Endothelial cell of umbilical vein (primary cell): ENCODE measurements around the gene CTU1.

Experiments used
- CTCF ChIP-seq, 2 donors: IDR thresholded peaks; 1 replicate in 1 of 2; 2 replicates in 1 of 2; pipeline ENCODE4 v1.5.1; 2011; ENCODE audit warnings: low read length in 2 of 2, mild to moderate bottlenecking in 2 of 2, moderate library complexity in 2 of 2, control low read depth in 1 of 2, inconsistent platforms in 1 of 2, low read depth in 1 of 2; ENCODE audit not compliant: insufficient read depth in 1 of 2; ENCODE audit errors: extremely low read depth in 1 of 2
- EZH2 ChIP-seq: IDR thresholded peaks from 2 replicates; pipeline ENCODE4 v1.6.1; 2012; ENCODE audit warnings: borderline replicate concordance, low read depth, mild to moderate bottlenecking, moderate library complexity, low read length, inconsistent platforms; ENCODE audit not compliant: severe bottlenecking
- FOS ChIP-seq: IDR thresholded peaks from 2 replicates; pipeline ENCODE4 v1.6.1; 2011; ENCODE audit warnings: mild to moderate bottlenecking, low read length, moderate library complexity, borderline replicate concordance; ENCODE audit not compliant: insufficient read depth
- GATA2 ChIP-seq: IDR thresholded peaks from 2 replicates; pipeline ENCODE4 v1.7.0; 2011; ENCODE audit warnings: low read depth, mild to moderate bottlenecking, moderate library complexity, mixed read lengths, low read length; ENCODE audit not compliant: insufficient read length, insufficient read depth
- JUN ChIP-seq: IDR thresholded peaks from 2 replicates; pipeline ENCODE4 v1.6.1; 2011; ENCODE audit warnings: borderline replicate concordance, low read depth; ENCODE audit not compliant: insufficient read length, insufficient read depth
- MAX ChIP-seq: IDR thresholded peaks from 2 replicates; pipeline ENCODE4 v1.6.1; 2011; ENCODE audit not compliant: insufficient read depth, insufficient read length
- MYC ChIP-seq: IDR thresholded peaks from one replicate; pipeline ENCODE4 v1.6.1; 2011; ENCODE audit warnings: mild to moderate bottlenecking, low read depth, low read length
- POLR2A ChIP-seq: IDR thresholded peaks from 2 replicates; pipeline ENCODE4 v1.6.1; 2012; ENCODE audit warnings: low read depth, mild to moderate bottlenecking, control low read depth, low read length
- POLR2AphosphoS5 ChIP-seq: IDR thresholded peaks from 2 replicates; pipeline ENCODE4 v1.6.1; 2012; ENCODE audit warnings: low read depth, mild to moderate bottlenecking, control low read depth, low read length, moderate library complexity; ENCODE audit not compliant: insufficient read depth

- TF ChIP-seq EZH2 (no peak), CTCF (IDR thresholded peaks at IDR 0.05; ENCODE audit: extremely low read depth in 1 of 2, insufficient read depth in 1 of 2, low read depth in 1 of 2, low read length in 2 of 2) (no peak), POLR2AphosphoS5 (no peak), JUN (no peak), POLR2A (no peak), MAX (no peak), MYC (no peak), FOS (no peak), GATA2 (no peak)
Measured at GRCh38 chr19:51091895-51092873, 16.0 kb downstream of the CTU1 start.
